GM18498 (cell line): ENCODE results near the gene PKM.
A peak's percentile ranks its signal among the peaks of the same experiment; 100 is the strongest.
"Not testable (repeated sequence)": the region's sequence is repeated elsewhere in the genome, so short reads cannot be mapped to it uniquely, and the experiment has no call there.

Experiments
- ATAC-seq: cut with Tn5 transposase; IDR thresholded peaks from one replicate; pipeline ENCODE4 v1.9.1; 2021; ENCODE audit warnings: mild to moderate bottlenecking, moderate library complexity; ENCODE audit not compliant: unreplicated experiment

Gene PKM

DNA sequence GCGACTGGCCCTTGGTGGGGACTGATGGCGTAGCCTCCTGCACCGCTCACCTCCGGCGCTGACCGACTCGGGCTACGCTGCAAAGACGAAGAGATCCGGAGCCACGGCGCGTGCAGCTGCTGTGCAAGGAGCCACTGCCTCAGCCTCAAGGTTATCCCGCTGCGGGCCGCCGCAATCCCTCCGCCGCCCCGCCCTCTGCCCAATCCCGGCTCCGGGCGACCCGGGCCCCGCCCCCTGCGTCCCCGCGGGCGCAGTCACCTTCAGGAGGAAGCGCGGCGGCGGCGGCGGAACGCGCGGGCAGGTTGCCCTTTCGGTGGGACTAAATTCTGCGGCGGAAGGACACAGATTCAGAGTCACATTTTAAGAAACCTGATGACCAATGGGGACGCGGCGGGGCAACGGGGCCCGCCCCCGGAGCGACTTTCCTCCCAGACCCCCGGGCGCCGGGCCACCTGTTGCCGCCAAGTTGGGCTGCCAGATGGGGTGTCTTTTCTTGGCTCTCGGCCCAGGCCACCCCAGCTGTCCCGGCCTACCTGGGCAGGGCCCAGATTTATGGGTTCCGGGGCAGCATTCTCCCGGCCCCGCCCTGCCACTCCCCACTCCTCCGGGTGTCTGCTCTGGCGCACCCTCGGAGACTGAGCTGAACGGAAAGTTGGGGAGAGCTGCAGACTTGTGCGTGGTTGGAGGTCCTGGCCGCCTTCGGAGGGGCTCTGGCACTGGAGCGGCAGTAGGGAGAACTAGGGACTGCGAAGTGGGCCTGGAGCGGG, at the start of gene PKM:
TSS of gene PKM (minus strand) at position 125 of the 767 bp plus-strand sequence. CDS start 12,093 bp downstream, outside the sequence.
- ATAC-seq: peak; percentile 59

DNA sequence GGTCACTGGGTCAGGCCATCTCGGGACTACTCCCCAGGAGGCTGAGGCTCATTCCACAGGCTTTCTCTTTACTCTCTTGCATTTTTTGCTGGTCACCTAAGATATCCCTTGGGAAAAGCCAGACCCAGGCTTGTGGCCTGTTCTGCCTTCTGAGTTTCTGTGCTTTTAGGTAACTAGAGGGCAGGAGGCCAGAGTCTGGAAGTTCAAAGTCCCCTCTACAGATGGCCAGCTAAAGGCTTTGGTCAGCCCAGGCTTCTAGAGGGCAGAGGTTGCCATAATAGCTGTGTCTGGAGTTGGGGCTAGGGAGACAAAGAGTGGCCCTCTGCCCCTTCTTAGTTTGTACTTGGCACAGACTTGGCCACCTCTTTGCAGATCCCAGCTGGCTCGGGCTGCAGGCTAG, 49.8 kb upstream of the PKM start:
- ATAC-seq: no peak

DNA sequence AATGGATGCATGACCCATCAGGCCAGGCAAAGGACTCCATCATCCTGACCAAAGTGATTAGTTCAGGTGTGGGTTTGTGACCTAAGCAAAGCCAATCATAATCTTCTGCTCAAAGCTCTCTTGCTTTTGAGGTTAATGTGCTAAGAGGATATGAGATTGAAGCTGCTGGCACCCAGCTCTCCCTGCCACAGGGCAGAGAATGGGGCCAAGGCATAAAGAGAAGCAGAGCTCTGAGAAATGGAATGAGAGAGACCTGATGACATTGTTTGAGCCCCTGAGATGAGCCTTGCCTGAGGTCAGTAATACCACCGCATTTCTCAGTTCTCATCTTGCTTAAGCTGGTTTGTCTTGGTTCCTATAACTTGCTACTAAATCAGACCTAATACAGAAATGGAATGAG, 47.7 kb upstream of the PKM start:
- no peak for ATAC-seq

DNA sequence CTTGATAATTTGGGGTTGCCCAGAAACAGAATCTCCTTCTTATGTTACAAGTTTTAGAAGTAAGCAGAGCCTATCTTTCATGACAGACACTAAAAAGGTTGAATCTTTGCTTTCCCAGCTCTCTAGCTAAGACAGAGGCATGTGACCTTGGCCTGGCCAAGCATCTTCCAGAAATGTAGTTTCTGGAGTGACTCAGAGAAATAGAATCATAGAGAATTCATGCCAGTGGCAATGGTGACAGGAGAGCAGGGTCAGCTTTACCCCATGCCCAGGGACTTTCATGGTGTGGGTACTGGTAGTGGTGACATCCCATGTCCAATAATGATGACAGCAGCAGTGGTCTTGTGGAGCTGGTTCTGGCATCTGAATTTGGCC, 45.3 kb upstream of the PKM start:
- no peak for ATAC-seq

DNA sequence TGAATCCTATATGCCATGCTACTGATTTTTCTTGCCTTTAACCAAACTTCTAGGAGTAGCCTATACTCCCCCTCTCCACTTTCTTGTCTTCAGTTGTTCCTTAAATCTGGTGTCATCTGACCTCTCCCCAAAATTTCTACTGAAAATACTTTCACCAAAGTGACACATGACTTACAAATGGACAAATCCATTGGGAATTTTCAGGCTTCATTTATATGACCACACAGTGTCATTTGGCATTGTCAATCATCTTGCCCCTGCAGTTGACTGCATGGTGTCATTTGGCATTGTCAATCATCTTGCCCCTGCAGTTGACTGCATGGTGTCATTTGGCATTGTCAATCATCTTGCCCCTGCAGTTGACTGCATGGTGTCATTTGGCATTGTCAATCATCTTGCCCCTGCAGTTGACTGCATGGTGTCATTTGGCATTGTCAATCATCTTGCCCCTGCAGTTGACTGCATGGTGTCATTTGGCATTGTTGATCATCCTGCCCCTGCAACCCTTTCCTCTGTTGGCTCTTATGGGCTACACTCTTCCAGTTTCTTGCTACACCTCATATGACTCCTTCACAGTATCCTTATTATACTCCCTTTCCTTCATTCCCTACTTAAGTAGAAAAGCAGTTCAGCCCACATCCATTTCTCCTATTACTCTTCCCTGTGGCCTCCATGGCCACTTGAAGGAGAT, 44.8 kb upstream of the PKM start:
- not testable (repeated sequence) for ATAC-seq

DNA sequence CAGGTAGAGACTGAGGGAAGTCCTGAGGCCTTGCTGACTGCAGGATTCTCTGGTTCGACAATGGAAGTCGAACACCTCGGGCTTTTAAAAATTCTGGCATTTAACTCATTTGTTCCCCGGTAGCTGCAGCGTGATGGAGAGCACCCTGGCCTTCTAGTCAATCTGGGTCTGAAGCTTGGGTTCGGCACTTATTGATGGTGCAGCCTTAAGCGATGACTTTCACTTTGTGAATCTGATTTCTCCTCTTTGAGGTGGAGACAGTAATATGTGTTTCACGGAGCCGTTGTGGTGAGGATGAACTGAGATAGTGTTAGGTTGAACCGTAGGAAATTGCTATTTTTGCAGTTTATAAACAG, 42.0 kb upstream of the PKM start:
- no peak for ATAC-seq

DNA sequence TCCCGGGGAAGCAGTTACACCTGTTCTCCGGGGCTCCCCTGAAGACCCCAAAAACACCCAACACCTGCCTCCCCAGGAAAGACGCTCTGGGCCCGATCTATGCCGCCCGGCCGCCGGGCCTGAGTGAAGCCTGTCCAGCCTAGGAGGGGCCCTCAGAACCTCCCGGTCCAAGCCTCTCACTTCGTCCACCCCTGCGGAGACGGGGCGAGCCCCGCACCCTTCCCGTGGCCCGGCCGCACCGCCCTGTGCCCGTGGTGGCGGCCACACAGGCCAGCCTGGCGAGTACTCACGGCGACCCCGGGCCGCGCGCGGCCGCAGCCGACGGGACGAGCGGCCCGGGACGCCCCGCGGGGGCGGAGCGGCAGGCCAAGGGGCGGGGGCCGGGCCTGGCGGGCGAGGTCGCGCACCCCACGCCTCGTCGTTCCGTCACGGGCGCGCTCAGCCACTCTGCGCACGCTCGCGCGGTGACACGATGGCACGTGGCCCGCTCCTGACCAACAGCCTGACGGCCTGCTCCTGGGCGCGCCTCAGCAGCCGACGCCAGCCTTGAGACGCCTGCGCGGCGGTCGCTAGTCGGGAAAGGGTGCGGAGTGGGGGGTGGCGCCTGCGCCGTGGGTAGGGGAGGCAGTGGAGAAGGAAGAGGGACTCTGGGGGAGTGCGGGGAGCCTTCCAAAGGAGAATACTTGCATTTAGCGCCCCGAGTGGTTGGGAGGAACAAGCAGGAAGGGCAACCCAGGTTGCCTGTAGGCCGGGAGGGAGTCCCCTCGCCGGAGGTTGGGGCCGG, 41.4 kb upstream of the PKM start, which contains the start of gene PARP6:
TSS of gene PARP6 (minus strand) at position 342 of the 784 bp plus-strand sequence. CDS start 5,077 bp downstream, outside the sequence.
- ATAC-seq: peak; percentile 95

DNA sequence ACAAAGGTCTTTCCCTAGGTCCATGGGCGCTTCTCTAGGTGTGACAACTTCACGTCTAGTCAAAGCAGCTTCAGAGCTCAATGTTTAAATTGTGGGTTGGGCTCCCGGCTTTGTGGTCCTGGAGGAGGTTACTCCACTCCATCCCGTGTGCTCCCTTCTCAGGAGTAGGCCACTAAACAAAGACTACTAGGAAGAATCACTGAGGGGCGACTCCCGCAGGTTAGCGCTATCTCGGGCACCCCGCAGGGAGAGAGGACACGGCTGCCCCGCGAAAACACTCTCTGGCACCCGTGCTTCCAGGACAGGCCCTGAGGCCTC, 40.9 kb upstream of the PKM start:
- ATAC-seq: no peak

DNA sequence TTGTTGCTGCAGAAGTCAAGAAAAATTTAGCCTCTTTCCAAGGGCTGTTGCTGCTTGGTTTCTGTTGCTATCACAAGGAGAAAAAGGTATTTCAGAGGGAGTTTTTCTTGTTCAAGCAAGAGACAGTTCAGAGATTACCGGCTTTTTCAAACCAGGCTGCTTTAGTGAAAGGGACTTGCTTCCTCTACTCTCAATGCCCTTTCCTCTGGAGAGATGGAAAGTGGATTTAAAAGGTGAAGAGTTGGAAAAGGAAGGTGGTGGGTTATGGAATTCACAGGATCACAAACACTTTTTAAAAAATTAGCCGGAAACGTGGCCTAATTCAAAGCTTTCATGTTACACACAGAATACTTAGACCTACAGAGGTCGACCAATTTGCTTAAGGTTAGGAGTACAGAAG, 40.2 kb upstream of the PKM start:
- no peak for ATAC-seq

DNA sequence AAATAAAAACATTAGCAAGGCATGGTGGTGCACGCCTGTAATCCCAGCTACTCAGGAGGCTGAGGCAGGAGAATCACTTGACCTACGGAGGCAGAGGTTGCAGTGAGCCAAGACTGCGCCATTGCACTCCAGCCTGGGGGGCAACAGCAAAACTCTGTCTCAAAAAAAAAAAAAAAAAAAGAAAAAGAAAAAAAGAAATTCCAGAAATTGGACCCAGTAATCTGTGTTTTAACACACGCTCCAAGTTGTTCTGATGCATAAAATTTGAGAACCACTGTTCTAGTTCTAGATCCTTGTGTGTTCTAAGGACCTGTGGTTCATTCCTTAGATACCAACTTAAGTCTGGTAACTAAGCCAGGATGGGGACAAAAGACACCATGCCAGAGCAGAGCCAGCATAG, 38.7 kb upstream of the PKM start:
- no peak for ATAC-seq

DNA sequence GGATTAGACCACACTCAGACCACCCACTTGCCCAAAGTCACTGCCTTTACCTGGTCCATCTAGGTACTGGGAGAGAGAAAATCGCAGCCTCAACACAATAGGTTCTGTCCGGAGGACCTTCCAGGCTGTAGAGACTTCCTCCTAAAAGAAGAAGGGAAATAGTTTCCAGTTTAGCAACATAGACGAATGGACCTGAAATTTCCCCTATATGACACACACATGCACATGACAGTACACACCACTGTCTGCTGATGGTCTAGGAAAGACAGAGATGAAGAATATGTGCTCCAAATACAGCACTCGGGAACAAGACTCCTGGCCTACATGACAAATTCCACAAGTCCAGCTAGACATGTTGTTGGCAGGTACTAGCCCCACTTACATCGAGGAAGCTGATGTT, 34.0 kb upstream of the PKM start:
- ATAC-seq: no peak

DNA sequence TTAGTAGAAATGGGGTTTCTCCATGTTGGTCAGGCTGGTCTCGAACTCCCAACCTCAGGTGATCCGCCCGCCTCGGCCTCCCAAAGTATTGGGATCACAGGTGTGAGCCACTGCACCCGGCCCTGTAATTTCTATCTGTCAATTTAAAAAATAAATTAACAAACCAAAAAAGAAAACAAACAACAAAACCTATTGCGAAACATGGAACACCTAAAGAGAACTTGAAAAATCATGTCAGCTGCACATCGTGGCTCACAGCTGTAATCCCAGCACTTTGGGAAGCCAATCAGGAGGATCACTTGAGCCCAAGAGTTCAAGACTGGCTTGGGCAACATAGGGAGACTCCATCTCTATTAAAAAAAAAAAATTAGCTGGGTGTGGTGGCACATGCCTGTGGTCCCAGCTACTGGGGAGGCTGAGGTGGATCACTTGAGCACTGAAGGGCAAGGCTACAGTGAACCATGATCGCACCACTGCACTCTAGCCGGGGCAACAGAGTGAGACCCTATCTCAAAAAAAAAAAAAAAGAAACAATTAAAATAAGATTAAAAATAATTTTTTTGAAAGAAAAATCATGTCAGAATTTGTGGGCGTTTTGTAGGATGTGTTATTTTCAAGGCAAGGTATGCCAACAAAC, 21.8 kb upstream of the PKM start:
- ATAC-seq: no peak

DNA sequence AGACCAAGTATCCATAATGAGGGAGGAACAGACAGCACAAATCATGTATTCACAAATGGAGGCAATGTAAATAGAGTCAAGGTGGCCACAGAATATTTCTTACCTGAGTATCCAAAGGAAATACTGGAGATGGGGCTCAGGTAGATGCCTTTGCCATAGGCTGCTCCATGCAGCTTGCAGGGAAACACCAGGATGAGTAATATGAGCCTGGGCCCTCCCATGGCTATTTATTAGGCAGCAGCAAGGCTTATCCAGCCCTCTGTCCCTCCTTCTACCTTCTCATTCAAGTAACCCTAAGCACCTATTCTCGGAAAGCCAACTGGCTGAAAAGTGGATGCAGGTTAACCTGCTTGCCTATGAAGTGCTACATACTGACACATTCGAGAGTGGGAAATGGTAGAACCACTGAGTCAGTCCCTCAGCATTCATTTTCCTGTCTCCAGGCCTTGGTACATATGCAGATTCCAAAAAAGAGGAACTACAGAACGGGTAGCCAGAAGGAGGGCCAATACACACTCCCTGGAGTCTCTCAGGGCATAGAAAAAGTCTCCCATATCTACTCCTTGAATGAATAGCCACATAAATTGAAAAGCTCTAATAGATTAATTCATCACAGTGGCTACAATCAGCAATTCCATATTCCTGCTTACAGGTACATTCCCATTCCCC, 18.3 kb upstream of the PKM start:
- no peak for ATAC-seq

DNA sequence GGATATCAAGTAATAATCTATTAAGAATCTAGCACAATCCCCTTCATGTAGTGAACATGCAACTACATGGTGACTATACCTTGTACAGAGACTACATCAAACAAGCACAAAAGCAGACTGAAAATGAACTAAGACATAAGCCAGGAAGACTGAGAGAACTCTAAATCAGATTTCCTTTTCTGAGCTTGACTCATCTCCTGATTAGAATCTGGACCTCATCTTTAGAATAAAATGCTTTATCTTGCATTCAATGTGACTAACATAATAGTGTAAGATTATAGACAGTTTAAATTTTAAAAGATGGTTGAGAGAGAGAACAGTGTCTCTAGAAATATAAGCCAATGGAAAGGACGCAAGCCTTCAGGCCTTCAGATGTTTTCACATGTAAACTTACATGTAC, 17.5 kb upstream of the PKM start:
- no peak for ATAC-seq

DNA sequence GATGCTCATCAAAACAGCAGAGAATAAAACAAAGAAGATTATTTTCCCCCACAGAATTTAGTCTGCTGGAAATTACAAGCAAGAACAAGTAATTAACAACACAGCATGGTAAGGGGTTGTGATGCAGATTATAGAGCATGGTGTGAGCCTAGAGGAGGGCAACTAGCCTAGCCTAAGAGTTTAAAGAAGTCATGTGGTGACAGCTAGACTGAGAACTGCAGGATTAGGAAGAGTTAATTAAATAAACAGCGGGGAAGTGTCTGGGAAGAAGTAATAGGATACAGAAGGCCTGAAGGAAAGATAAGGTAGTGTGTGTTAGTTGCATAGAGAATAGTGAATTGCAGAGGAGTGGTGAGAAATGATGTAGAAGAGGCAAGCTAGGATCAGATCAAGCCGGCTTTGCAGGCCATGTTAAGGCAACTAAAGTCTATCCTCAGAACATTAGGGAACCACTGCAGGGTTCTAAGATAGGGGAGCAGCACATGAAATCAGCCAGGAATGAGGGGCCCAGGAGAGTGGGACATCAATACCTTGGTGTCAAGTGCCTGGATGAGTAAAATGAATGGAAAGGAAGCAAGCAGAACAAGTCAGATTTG, 11.9 kb upstream of the PKM start:
- no peak for ATAC-seq

DNA sequence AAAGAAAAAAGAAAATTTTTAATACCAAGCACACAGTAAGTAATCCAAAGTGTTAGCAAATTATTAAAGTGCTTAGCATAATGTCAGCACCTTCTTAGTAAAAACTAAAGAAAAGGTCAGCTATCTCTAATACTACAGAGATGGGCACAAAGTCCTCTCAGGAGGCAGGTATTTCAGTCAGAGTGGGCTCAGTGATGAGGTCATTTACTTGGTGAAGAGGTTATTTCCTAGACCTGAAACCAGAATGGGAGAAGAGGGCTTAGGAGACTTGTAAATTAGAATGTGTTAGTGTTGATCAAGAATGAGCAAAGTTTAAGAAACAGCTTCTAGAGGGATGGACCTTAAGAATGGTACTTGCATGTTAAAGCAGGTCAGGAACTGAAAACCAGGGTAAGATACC, 8.7 kb upstream of the PKM start:
- no peak for ATAC-seq

DNA sequence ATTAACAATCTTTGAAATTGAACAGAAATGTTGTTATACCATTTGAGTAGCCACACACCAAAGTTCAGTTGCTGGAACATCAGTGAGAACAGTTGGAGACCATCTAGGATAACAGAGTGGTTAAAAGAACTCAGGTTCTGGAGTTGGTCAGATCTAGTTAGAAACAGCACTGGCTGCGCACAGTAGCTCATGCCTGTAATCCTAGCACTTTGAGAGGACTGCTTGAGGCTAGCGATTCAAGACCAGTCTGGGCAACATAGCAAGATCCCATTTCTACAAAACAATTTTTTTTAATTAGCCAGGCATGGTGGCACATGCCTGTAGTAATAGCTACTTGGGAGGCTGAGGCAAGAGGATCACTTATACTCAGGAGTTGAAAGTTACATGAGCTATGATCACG, 7.6 kb upstream of the PKM start:
- ATAC-seq: no peak

DNA sequence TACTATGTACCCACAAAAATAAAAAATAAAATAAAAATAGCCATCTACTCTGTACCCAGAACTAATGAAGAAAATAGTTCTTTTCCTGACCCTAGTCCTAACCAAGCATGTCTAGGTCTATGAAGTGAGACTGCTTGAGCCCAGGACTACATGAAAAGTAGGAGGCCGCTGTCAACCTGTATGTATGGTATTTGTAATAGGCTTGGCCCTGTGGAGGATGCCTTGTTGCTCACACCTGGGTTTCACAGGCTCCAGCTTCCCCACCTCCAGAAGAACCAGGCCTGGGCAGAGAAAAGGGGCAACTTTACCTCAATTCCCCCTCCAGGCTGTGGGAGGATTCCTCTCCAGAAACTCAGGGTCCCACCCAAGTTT, 6.8 kb upstream of the PKM start:
- peak; percentile 16 for ATAC-seq

DNA sequence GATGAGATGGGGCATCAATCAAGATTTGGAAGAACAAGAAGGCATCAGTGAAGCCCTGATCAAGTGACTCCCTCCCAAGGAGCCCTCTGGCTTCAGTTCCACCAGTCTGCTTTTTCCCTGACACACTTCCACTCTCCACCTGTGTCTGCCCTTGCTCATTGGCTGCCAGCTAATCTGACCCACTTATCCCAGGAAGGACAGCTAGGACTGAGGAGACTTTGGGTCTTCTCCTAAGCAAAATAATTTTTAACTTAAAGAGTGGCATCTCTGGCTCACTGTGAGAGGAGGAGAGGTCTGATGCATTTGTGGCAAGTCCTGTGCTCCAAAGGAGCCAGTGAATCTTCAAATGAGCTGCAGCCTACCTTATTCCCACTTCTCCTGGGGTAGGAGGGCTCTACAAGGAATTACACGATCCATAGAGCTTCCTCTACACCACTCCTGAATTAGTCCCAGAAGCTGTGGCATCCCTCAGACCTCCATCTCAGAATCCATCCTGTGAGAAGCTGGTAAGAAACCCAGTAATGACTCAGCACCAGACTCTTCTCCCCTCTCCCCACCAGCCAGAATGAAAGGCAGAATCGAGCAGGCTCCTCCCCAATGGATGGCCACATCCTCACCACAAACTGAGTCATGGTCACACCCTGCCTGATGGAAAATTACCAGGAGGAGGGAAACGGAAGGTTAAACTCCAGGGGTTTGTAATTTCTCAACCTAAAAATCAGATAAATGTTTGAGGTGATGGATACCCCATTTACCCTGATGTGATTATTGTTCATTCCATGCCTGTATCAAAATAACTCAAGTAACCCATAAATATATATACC, 6.3 kb upstream of the PKM start:
- ATAC-seq: peak; percentile 68
